Stimulated activated naive CD8-positive, alpha-beta T cell treated with anti-CD3 and anti-CD28 coated beads, Interleukin-15, Interleukin-2, amounts not matched to agents 100 ng/mL and 50 ng/mL, for 24 hours (primary cell): ENCODE results near the gene UQCRC1.

Source experiments
- H3K27ac Mint-ChIP-seq: one replicate; pipeline ENCODE4 v1.8.0; 2021; ENCODE audit warnings: mild to moderate bottlenecking, mixed read lengths
- H3K27me3 Mint-ChIP-seq: one replicate; pipeline ENCODE4 v1.8.0; 2021; ENCODE audit warnings: mixed read lengths
- H3K36me3 Mint-ChIP-seq: one replicate; pipeline ENCODE4 v1.8.0; 2021; ENCODE audit warnings: low read depth, mixed read lengths
- H3K4me1 Mint-ChIP-seq: one replicate; pipeline ENCODE4 v1.8.0; 2021; ENCODE audit warnings: low read depth, mixed read lengths
- H3K4me3 Mint-ChIP-seq: one replicate; pipeline ENCODE4 v1.8.0; 2021; ENCODE audit warnings: mild to moderate bottlenecking, mixed read lengths
- H3K9me3 Mint-ChIP-seq: one replicate; pipeline ENCODE4 v1.8.0; 2021; ENCODE audit warnings: mixed read lengths

The UQCRC1 gene

GRCh38 chr3:48639944-48640606, 30.6 kb upstream of the UQCRC1 start:
- peaks cover 16% of the 10 kb centered on the region for H3K4me1 Mint-ChIP-seq
- H3K4me3 Mint-ChIP-seq = no peak overlapping the region
- H3K9me3 Mint-ChIP-seq = no peaks in the 10 kb centered on the region
- H3K36me3 Mint-ChIP-seq = no peaks in the 10 kb centered on the region
- H3K27me3 Mint-ChIP-seq = no peaks in the 10 kb centered on the region
- H3K27ac Mint-ChIP-seq = no peak overlapping the region

DNA sequence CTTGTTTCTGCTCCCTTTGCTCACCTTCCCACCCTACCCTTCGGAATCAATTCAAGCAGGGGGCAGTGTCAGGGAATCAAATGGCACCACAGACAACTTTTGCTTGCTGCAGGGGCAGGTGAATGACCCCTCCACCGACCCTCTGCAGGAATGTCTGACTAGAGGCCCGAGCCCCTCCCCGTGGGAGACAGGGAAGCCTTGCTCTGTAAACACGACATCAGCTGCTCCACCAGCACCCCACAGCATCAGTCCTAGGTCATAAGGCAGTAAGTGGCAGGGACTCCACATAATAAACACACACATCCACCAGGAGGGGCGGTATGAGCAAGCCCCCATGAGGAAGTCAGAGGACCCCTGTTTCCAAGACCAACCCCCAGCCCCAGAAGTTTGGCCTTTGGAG, 27.9 kb upstream of the UQCRC1 start:
- Mint-ChIP-seq H3K4me3 (no peak overlapping the region), H3K27ac (no peak overlapping the region), H3K9me3 (no peaks in the 10 kb centered on the region), H3K36me3 (peaks cover 4% of the 10 kb centered on the region), H3K27me3 (no peaks in the 10 kb centered on the region), H3K4me1 (peaks cover 24% of the 10 kb centered on the region)

DNA sequence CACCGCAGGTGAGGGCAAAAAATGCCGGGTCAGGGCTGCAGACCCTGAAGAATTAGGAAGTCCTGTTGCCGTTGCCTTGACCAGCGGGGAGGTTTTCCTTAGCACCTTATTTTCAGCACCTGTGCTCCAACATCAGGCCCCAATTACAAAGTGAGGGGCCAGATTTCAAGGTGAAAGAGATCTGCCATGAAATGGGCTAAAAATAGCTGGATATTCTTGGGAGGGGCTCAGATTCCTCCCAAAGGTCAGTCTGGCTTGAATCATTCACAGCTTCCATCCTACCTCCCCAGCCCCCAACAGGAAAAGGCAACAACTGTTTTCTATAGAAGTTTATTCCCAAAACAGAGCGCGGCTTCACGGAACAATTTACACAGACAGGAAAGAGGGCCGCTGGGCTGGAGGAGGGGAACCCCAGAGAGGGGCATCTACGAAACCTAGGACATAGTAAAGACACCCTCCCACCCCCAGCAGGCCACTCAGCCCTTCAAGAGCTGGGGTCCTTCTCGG, 26.8 kb upstream of the UQCRC1 start:
- Mint-ChIP-seq H3K4me1 (peaks cover 24% of the 10 kb centered on the region), H3K27ac (peak overlapping the region; percentile 72), H3K4me3 (peak overlapping the region; percentile 86), H3K36me3 (peaks cover 4% of the 10 kb centered on the region), H3K9me3 (no peaks in the 10 kb centered on the region), H3K27me3 (no peaks in the 10 kb centered on the region)

DNA sequence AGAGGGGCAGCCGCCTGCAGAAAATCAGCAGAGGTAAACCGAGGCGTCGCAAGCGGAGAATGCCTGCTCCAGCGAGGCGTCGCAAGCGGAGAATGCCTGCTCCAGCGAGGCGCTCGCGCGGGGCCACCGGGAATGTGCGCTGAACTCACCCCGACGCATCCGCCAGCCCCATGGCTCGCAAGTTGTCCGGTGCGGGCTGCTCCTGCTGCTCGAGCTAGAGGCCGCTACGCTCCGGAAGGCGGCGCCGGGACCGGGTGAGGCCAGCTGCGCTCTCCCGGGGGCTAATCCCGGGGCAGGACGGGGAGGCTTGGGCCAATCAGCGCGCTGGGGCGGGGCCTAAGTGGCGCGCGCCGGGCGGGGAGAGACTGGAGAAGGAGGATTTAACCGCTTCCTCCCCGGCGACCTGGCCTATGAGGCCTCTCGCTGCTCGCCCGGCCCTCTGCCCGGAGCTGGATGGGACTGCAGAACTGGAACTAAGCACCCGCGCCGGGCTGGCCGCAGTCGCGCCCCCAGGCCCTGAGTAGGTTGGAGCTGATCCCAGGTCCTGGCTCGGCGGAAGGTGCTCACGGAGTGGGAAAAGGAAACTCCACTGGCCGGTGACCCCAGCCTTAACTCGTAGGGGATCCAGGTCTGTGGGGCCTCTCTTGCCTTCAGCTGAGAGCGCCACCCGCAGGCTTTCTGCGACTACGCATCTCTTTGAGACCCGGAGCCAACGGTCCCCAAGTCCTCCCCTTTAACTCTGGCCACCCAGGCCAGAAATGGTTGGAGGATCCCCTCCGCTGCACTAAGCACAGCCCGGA, 26.0 kb upstream of the UQCRC1 start, which contains the start of gene SLC26A6:
SLC26A6 (minus strand) TSS at position 240 of the 800 bp plus-strand sequence; CDS start at position 172, 68 bp downstream.
- Mint-ChIP-seq H3K36me3 (peaks cover 4% of the 10 kb centered on the region), H3K27me3 (no peaks in the 10 kb centered on the region), H3K27ac (peak within 1 kb of the TSS; percentile 72), H3K4me1 (peaks cover 24% of the 10 kb centered on the region), H3K4me3 (peak within 1 kb of the TSS; percentile 86), H3K9me3 (no peaks in the 10 kb centered on the region)

DNA sequence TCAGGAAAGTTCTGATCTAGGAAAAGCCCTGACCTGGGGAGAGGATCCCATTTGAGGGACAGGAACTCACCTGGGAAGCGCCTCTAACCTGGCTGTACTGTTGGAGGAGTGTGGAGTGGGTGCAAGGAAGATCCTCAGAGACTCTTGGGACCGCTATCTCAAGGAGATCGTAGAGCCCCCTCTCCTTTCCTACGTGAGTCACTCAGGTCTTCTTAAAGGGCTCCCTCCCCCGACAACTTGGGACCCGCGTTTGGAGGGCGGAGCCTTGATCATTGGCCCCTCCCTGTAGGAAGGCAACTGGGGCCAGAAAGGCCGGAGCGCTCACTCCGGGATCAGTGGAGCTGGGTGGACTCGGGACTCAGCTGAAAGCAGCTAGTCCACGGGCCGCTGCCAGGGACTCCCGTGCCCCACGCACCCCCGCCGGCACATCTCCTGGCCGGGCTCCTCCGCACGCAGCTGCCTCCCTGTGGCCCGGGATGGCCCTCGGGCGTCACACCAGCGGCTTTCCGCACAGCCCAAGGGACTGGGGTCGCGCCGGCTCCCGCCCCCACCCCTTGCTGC, 25.3 kb upstream of the UQCRC1 start:
- H3K27me3 Mint-ChIP-seq = no peaks in the 10 kb centered on the region
- H3K4me3 Mint-ChIP-seq = peak overlapping the region; percentile 86
- H3K36me3 Mint-ChIP-seq = peaks cover 8% of the 10 kb centered on the region
- no peaks in the 10 kb centered on the region for H3K9me3 Mint-ChIP-seq
- peaks cover 24% of the 10 kb centered on the region for H3K4me1 Mint-ChIP-seq
- H3K27ac Mint-ChIP-seq = peak overlapping the region; percentile 36

- peak overlapping the region; percentile 86 for H3K4me3 Mint-ChIP-seq
- peaks cover 18% of the 10 kb centered on the region for H3K36me3 Mint-ChIP-seq
- H3K4me1 Mint-ChIP-seq = peaks cover 24% of the 10 kb centered on the region
- H3K27me3 Mint-ChIP-seq = no peaks in the 10 kb centered on the region
- H3K9me3 Mint-ChIP-seq = no peaks in the 10 kb centered on the region
- H3K27ac Mint-ChIP-seq = no peak overlapping the region
Measured at GRCh38 chr3:48633743-48634142, 24.3 kb upstream of the UQCRC1 start.

- Mint-ChIP-seq H3K27ac (no peak overlapping the region), H3K36me3 (peaks cover 18% of the 10 kb centered on the region), H3K4me3 (no peak overlapping the region), H3K9me3 (no peaks in the 10 kb centered on the region), H3K4me1 (peaks cover 24% of the 10 kb centered on the region), H3K27me3 (no peaks in the 10 kb centered on the region)
Measured at GRCh38 chr3:48633256-48633655, 23.8 kb upstream of the UQCRC1 start.

- no peak overlapping the region for H3K4me3 Mint-ChIP-seq
- no peaks in the 10 kb centered on the region for H3K27me3 Mint-ChIP-seq
- H3K27ac Mint-ChIP-seq = no peak overlapping the region
- no peaks in the 10 kb centered on the region for H3K9me3 Mint-ChIP-seq
- peaks cover 26% of the 10 kb centered on the region for H3K36me3 Mint-ChIP-seq
- H3K4me1 Mint-ChIP-seq = peaks cover 18% of the 10 kb centered on the region
Measured at GRCh38 chr3:48631516-48632448, 22.3 kb upstream of the UQCRC1 start.

- Mint-ChIP-seq H3K27me3 (no peaks in the 10 kb centered on the region), H3K36me3 (peaks cover 27% of the 10 kb centered on the region), H3K4me3 (no peak overlapping the region), H3K4me1 (peaks cover 9% of the 10 kb centered on the region), H3K9me3 (no peaks in the 10 kb centered on the region), H3K27ac (no peak overlapping the region)
Measured at GRCh38 chr3:48630833-48631232, 21.4 kb upstream of the UQCRC1 start.

DNA sequence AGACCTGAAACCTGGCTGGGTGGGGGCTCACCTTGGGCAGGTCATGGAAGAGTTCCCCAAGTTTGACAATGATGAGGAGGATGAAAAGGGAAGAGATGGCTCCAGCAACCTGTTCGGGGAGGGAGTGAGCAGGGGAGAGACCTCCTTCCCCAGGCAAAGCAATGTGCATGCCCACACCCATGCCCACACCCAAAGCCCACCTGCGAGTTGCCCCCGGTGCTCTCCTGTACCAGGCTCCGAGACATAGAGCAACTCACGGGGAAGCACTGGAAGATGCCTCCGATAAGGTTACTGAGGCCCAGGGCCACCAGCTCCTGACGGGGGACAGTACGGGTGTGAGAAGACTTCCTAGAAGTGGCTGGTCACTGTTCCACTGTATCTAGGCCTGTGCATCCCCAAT, 21.0 kb upstream of the UQCRC1 start:
- Mint-ChIP-seq H3K9me3 (no peaks in the 10 kb centered on the region), H3K36me3 (peaks cover 27% of the 10 kb centered on the region), H3K27ac (no peak overlapping the region), H3K4me1 (peaks cover 8% of the 10 kb centered on the region), H3K4me3 (no peak overlapping the region), H3K27me3 (no peaks in the 10 kb centered on the region)

DNA sequence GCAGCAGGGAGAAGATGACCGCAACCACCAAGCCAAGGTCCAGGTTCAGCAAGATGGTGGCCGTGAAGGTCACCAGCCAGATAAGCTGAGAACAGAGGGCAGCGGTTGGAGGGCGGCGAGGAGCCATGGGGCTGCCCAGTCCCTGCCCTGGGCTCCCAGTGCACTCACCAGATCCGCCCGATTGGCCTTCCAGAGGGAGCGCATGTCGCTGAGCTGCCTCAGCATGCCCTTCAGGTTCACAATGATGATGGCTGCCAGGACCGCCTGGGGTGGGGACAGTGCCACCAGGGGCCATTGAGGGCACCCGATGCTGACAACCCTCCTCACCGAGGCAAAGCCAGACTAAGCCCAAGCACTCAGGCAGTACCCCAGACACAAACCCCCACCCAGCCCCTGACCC, 20.4 kb upstream of the UQCRC1 start:
- Mint-ChIP-seq H3K36me3 (peaks cover 27% of the 10 kb centered on the region), H3K4me3 (no peak overlapping the region)

GRCh38 chr3:48628277-48629017, 19.0 kb upstream of the UQCRC1 start:
- Mint-ChIP-seq H3K9me3 (no peaks in the 10 kb centered on the region), H3K4me3 (no peak overlapping the region), H3K36me3 (peaks cover 27% of the 10 kb centered on the region), H3K27ac (no peak overlapping the region), H3K27me3 (no peaks in the 10 kb centered on the region), H3K4me1 (peaks cover 3% of the 10 kb centered on the region)

More for the DNA sequence above, 20.4 kb upstream of the UQCRC1 start:
- H3K27me3 Mint-ChIP-seq = no peaks in the 10 kb centered on the region
- H3K27ac Mint-ChIP-seq = no peak overlapping the region
- H3K4me1 Mint-ChIP-seq = peaks cover 8% of the 10 kb centered on the region
- no peaks in the 10 kb centered on the region for H3K9me3 Mint-ChIP-seq

DNA sequence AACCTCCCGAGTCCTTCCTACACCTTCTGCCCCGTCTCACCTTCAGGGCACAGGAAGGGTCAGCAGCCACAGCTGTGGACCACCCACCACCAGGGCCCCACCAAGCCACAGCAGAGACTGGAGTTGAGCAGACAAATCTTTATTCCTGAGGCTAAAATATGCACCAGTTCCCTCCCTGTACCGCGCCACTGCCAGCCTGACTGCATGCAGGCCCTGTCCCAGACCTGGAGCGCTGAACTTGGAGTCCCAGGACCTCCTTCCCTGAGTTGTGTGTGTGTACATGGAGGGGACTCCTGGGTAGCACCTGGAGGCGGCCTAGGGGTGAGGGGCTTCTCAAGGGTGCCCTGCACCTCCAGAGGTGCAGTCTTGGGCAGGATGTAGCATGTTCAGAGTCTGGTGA, 16.2 kb upstream of the UQCRC1 start:
- Mint-ChIP-seq H3K9me3 (no peaks in the 10 kb centered on the region), H3K36me3 (peaks cover 22% of the 10 kb centered on the region), H3K27ac (no peak overlapping the region), H3K4me1 (peaks cover 3% of the 10 kb centered on the region), H3K4me3 (no peak overlapping the region), H3K27me3 (no peaks in the 10 kb centered on the region)

DNA sequence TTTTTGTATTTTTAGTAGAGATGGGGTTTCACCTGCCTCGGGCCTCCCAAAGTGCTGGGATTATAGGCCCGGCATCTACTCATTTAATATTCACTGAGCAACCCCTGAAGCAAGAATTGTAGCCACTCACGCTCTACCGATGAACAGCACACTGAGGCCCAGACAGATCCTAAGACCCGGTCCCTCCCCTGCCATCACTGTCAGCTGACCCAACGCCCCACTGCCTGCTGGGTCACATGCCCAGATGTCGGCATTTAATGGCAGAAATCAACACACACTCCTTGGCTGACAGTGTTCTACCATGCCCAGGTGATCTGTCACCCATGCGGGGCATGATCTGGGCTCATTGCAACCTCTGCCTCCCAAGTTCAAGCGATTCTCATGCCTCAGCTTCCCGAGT, 15.3 kb upstream of the UQCRC1 start:
- H3K27ac Mint-ChIP-seq = no peak overlapping the region
- peaks cover 3% of the 10 kb centered on the region for H3K4me1 Mint-ChIP-seq
- H3K9me3 Mint-ChIP-seq = no peaks in the 10 kb centered on the region
- peaks cover 18% of the 10 kb centered on the region for H3K36me3 Mint-ChIP-seq
- H3K27me3 Mint-ChIP-seq = no peaks in the 10 kb centered on the region
- no peak overlapping the region for H3K4me3 Mint-ChIP-seq
